Measurements from ENCODE around the gene B4GALT5.

GRCh38 chr20:49619113-49620048 lies 94.3 kb downstream of the B4GALT5 start:
- TF ChIP-seq CTCF (conservative IDR thresholded peaks at IDR 0.05; ENCODE audit: low read length): no peak
- no peak for TF ChIP-seq EZH2phosphoT487 (IDR thresholded peaks at IDR 0.05; ENCODE audit: borderline replicate concordance, low read depth, low read length)
